CD4-positive, alpha-beta T cell (primary cell): ENCODE measurements around the gene KPNA1. TPM values are rescaled to one million over a fixed set of nuclear protein-coding genes. Genes with fewer than 3 reads are reported as not detected.
"Not testable (repeated sequence)": the region's sequence is repeated elsewhere in the genome, so short reads cannot be mapped to it uniquely, and the experiment has no call there.

Experiments used
- ATAC-seq: fragments of 200-7000 bp; cut with Tn5 transposase; one replicate; pipeline ENCODE4 v1.10.0; 2022; ENCODE audit warnings: mild to moderate bottlenecking; ENCODE audit not compliant: poor library complexity
- CTCF ChIA-PET: fragments of 350-600 bp; sonication (Branson Sonifier 250); formaldehyde crosslinking; loops from one replicate; lab custom pipeline; 2021; ENCODE audit warnings: antibody characterized with exemption, inconsistent platforms; lab: Charles Lee
- POLR2A ChIA-PET: fragments of 350-600 bp; sonication (Branson Sonifier 250); formaldehyde crosslinking; loops from one replicate; lab custom pipeline; 2021; ENCODE audit warnings: antibody characterized with exemption, inconsistent platforms; lab: Charles Lee
- DNase-seq, 14 experiments: peaks; one replicate each; pipeline ENCODE4 v3.0.0-alpha.2; 2013 to 2020; ENCODE audit warnings: mixed read lengths in 2 of 14
- H3K27ac ChIP-seq, 2 donors: one replicate each; pipeline versions ENCODE4 v1.5.1 to v1.7.0; 2013; ENCODE audit warnings: low read length in 2 of 2, low read depth in 1 of 2, mild to moderate bottlenecking in 1 of 2
- H3K27me3 ChIP-seq, 2 experiments: 1 replicate in 1 of 2; 2 replicates in 1 of 2; pipeline versions ENCODE4 v1.6.1 to v1.7.0; 2013; ENCODE audit warnings: low read length in 2 of 2, control low read depth in 1 of 2, mild to moderate bottlenecking in 1 of 2, moderate library complexity in 1 of 2; ENCODE audit not compliant: insufficient read depth in 2 of 2, control insufficient read depth in 1 of 2
- H3K36me3 ChIP-seq: one replicate; pipeline ENCODE4 v1.6.1; 2013; ENCODE audit warnings: low read length, control low read depth; ENCODE audit not compliant: insufficient read depth
- H3K4me1 ChIP-seq: one replicate; pipeline ENCODE4 v1.6.1; 2013; ENCODE audit warnings: low read length, control low read depth; ENCODE audit not compliant: insufficient read depth
- H3K4me3 ChIP-seq: one replicate; pipeline ENCODE4 v1.5.1; 2013; ENCODE audit warnings: mild to moderate bottlenecking, low read length, moderate library complexity
- H3K9me3 ChIP-seq, 2 experiments: 1 replicate in 1 of 2; 2 replicates in 1 of 2; pipeline versions ENCODE4 v1.6.1 to v1.7.0; 2013; ENCODE audit warnings: low read length in 2 of 2, mild to moderate bottlenecking in 2 of 2, control low read depth in 1 of 2, moderate library complexity in 1 of 2; ENCODE audit not compliant: control insufficient read depth in 1 of 2, insufficient read depth in 1 of 2
- H3K27ac Mint-ChIP-seq: one replicate; pipeline ENCODE4 v1.8.0; 2020; ENCODE audit warnings: mixed read lengths
- H3K27me3 Mint-ChIP-seq: one replicate; pipeline ENCODE4 v1.8.0; 2021; ENCODE audit warnings: mixed read lengths
- H3K36me3 Mint-ChIP-seq: one replicate; pipeline ENCODE4 v1.8.0; 2021; ENCODE audit warnings: low read depth, mixed read lengths
- H3K4me1 Mint-ChIP-seq: one replicate; pipeline ENCODE4 v1.8.0; 2021; ENCODE audit warnings: low read depth, mixed read lengths
- H3K4me3 Mint-ChIP-seq: one replicate; pipeline ENCODE4 v1.8.0; 2020; ENCODE audit warnings: mild to moderate bottlenecking, mixed read lengths
- H3K9me3 Mint-ChIP-seq: one replicate; pipeline ENCODE4 v1.8.0; 2020; ENCODE audit warnings: mixed read lengths
- CTCF ChIP-seq: fragments of 200-600 bp; IDR thresholded peaks from one replicate; pipeline ENCODE4 v1.8.0; 2022; ENCODE audit warnings: antibody characterized with exemption, mild to moderate bottlenecking
- intact Hi-C, 2 experiments: fragments of 100-400 bp; cut with DNase I in 1 of 2; cut with micrococcal nuclease in 1 of 2; formaldehyde crosslinking; loops; one replicate each; pipeline versions ENCODE4 v1.15.1 to v1.9.0; 2023 to 2025; cut with DNase I, micrococcal nuclease
- total RNA-seq, 174 experiments: library from RNA in 2 of 174; stranded (reverse) in 2 of 174; gene quantifications; one replicate each; pipeline ENCODE4 v1.2.3 and lab custom pipeline; 2021 to 2026

KPNA1 gene
- total RNA-seq, 2 experiments from 2014 or later, result 46.2 to 49.8 TPM

- POLR2A ChIA-PET, result no interaction called here
- no peaks in the 10 kb centered on the region for H3K27me3 ChIP-seq
- ATAC-seq, result no peak
- peak overlapping the region; percentile 13 for H3K4me3 Mint-ChIP-seq
- H3K36me3 ChIP-seq, result no peaks in the 10 kb centered on the region
- no peaks in the 10 kb centered on the region for H3K9me3 ChIP-seq
- peaks cover 20% of the 10 kb centered on the region for H3K4me1 ChIP-seq
- peaks cover 63% of the 10 kb centered on the region for H3K4me1 Mint-ChIP-seq
- H3K36me3 Mint-ChIP-seq, result peaks cover 19% of the 10 kb centered on the region
- CTCF ChIA-PET, result interaction anchor here (1.4 kb wide), 1 partner anchor 120 kb away, joined by 3 read pairs; no protein-coding TSS in a partner anchor
- intact Hi-C loops, result loop anchor here (5.0 to 10.0 kb wide), 3 partner anchors 55 to 1073 kb away; partner anchors contain the start of genes EAF2 (in 1 of the 2), HACD2 (in 1 of the 2) and IQCB1 (in 1 of the 2)
- TF ChIP-seq CTCF, result no peak
- DNase-seq, result no peak
- H3K27me3 Mint-ChIP-seq, result no peaks in the 10 kb centered on the region
- no peak overlapping the region for H3K27ac Mint-ChIP-seq
- no peaks in the 10 kb centered on the region for H3K9me3 Mint-ChIP-seq
- no peak overlapping the region for H3K27ac ChIP-seq
- no peak overlapping the region for H3K4me3 ChIP-seq
Measured at GRCh38 chr3:122512284-122512683, 2.5 kb downstream of the KPNA1 start.

DNA sequence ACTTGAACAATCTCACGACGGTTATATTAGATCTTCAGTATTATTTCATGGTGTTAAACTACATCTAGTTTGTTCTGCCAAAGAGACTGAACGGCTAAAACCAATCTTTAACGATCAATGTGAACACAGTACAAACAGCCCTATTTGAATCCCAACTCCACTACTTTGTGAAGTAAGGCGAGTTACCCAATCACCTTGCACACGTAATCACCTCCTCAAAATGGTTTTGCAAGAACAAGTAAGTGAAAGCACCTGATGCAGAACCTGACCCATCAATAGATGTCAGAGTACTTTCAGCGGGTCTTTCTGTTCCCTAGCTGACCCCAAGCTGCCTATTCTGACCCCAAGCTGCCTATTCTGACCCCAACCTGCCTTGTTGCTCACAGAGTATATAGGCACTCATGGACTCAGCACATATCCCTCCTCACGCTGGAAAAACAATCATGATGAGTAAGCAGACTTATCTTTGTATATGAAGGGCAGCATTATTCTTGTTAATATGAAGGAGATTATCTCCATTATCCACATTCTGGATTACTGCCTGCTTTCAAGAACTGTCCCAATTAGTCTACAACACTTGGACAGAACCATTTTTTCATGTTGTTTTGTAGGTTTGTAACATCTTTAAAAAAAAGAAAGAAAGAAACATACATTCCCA, 3.7 kb downstream of the KPNA1 start:
- no peaks in the 10 kb centered on the region for H3K36me3 ChIP-seq
- no peak for TF ChIP-seq CTCF
- peaks cover 27% of the 10 kb centered on the region for H3K36me3 Mint-ChIP-seq
- peaks cover 70% of the 10 kb centered on the region for H3K4me1 Mint-ChIP-seq
- peaks cover 20% of the 10 kb centered on the region for H3K4me1 ChIP-seq
- H3K9me3 ChIP-seq, result no peaks in the 10 kb centered on the region
- POLR2A ChIA-PET, result no interaction called here
- no peak overlapping the region for H3K27ac Mint-ChIP-seq
- DNase-seq, result no peak
- no peaks in the 10 kb centered on the region for H3K27me3 ChIP-seq
- no peaks in the 10 kb centered on the region for H3K27me3 Mint-ChIP-seq
- peak overlapping the region; percentile 54 for H3K4me3 Mint-ChIP-seq
- H3K4me3 ChIP-seq, result no peak overlapping the region
- ATAC-seq, result no peak
- CTCF ChIA-PET, result interaction anchor here (0.5 to 3.1 kb wide), 2 partner anchors 118 to 308 kb away, joined by 3 to 7 read pairs; no protein-coding TSS in a partner anchor
- H3K9me3 Mint-ChIP-seq, result no peaks in the 10 kb centered on the region
- H3K27ac ChIP-seq, result no peak overlapping the region
- intact Hi-C loops, result loop anchor here (5.0 to 10.0 kb wide), 3 partner anchors 54 to 1074 kb away; partner anchors contain the start of genes EAF2 (in 1 of the 2), HACD2 (in 1 of the 2) and IQCB1 (in 1 of the 2)

- CTCF ChIA-PET, result interaction anchor here (1.0 to 3.1 kb wide), 2 partner anchors 10 to 116 kb away, joined by 3 to 7 read pairs; no protein-coding TSS in a partner anchor
Measured at GRCh38 chr3:122508944-122509343, 5.8 kb downstream of the KPNA1 start.

More at GRCh38 chr3:122508944-122509343, 5.8 kb downstream of the KPNA1 start:
- H3K36me3 ChIP-seq, ATAC-seq, H3K27me3 ChIP-seq, H3K27ac ChIP-seq, DNase-seq, H3K4me3 Mint-ChIP-seq, H3K4me3 ChIP-seq, H3K27ac Mint-ChIP-seq, H3K9me3 ChIP-seq, H3K27me3 Mint-ChIP-seq, intact Hi-C loops, POLR2A ChIA-PET, H3K9me3 Mint-ChIP-seq: not testable (repeated sequence)
- peaks cover 18% of the 10 kb centered on the region for H3K4me1 ChIP-seq
- peaks cover 85% of the 10 kb centered on the region for H3K4me1 Mint-ChIP-seq
- peaks cover 33% of the 10 kb centered on the region for H3K36me3 Mint-ChIP-seq
